Fibroblast of mammary gland (primary cell): Measurements from ENCODE around the gene SSRP1.

ENCODE experiments used
- DNase-seq: peaks from one replicate; pipeline ENCODE4 v3.0.0-alpha.2; 2010; ENCODE audit warnings: low read depth
- H3K4me3 ChIP-seq: 2 replicates; pipeline ENCODE4 v1.5.1; 2011; ENCODE audit warnings: low read depth, mild to moderate bottlenecking, low read length, moderate library complexity; ENCODE audit not compliant: control insufficient read depth
- CTCF ChIP-seq: conservative IDR thresholded peaks from 2 replicates; pipeline ENCODE4 v1.5.1; 2011; ENCODE audit warnings: low read depth, low read length, inconsistent platforms; ENCODE audit not compliant: control insufficient read depth, insufficient read depth

SSRP1 gene

DNA sequence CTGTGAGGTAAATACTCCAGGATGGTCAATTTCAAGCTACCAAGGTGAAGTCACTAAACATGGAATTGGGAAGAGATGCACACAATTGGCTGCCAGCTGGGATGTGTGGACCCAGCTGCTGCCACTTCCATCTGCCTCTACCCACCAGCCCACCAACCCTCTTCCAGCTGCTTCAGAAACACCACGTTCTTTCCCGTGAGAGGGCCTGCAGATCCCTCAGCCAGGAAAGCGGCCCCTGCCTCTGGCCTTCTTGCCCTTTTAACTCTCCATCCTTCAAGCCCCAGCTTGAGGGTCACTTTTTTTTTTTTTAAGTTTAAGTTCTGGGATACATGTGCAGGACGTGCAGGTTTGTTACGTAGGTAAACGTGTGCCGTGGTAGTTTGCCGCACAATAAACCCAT is 25.3 kb upstream of the SSRP1 start:
- H3K4me3 ChIP-seq, result no peak overlapping the region
- DNase-seq, result no peak
- TF ChIP-seq CTCF, result no peak

- no peak overlapping the region for H3K4me3 ChIP-seq
- DNase-seq, result no peak
- no peak for TF ChIP-seq CTCF
Measured at GRCh38 chr11:57359896-57360690, 24.4 kb upstream of the SSRP1 start.

- no peak for DNase-seq
- no peak for TF ChIP-seq CTCF
- no peak overlapping the region for H3K4me3 ChIP-seq
Measured at GRCh38 chr11:57359396-57359795, 23.7 kb upstream of the SSRP1 start.

DNA sequence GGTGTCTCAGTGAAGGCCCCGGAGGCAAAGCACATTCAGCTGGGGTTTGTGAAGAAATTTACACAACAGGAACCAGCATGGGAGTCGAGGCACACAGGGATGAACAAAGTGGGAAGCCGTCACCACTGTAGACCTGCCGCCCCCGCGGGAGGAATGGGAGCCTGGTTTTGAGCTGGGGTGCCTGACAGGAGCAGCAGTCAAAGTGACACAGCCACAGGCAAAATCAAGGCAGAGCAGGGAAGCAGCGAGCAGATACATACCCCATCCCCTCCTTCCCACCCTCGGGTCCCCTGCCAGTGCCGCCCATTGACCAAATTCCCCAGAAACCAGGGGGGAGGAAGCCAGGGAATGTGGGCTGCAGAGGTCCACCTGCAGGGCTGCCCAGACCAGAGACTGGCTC is 23.3 kb upstream of the SSRP1 start:
- DNase-seq, result no peak
- TF ChIP-seq CTCF, result no peak
- H3K4me3 ChIP-seq, result no peak overlapping the region

DNA sequence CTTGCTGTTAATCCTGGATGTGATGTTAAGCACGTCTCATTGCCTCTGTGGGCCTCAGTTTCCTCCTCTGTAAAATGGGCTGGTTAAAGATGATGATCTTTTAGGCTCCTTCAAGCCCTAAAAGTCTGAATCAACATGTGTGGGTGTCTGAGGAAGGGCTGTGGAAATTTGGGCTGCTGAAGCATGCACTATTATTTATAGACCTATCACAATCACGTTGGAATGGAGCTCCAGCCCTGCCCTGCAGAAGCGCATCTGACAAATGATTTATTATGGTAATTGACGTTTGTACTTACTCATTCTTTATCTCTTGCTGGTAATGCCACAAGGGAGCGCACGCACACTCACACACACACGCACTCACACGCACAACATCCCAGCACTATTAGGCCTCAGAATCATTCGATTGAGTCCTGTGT is 22.9 kb upstream of the SSRP1 start:
- H3K4me3 ChIP-seq, result no peak overlapping the region
- TF ChIP-seq CTCF, result no peak
- DNase-seq, result peak; percentile 23

DNA sequence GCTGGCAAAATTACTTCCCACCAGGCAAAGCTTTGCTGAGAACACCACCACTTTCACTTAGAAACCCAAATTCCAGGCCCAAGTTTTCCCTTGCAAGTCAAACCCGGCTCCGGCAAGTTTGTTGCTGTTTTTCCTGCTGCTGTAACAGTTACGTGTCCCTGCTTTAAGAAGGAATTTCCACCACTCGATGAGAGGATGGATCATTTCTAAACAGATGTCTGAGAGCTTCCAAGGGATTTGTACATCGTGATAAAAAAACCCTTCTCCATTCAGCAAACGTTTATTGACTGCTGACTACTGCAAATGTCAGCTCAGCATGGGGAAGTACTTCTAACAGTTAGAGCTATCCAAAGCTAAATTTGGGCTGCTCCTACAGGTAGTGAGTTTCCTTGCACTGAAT is 22.2 kb upstream of the SSRP1 start:
- no peak overlapping the region for H3K4me3 ChIP-seq
- peak; percentile 26 for DNase-seq
- no peak for TF ChIP-seq CTCF

DNA sequence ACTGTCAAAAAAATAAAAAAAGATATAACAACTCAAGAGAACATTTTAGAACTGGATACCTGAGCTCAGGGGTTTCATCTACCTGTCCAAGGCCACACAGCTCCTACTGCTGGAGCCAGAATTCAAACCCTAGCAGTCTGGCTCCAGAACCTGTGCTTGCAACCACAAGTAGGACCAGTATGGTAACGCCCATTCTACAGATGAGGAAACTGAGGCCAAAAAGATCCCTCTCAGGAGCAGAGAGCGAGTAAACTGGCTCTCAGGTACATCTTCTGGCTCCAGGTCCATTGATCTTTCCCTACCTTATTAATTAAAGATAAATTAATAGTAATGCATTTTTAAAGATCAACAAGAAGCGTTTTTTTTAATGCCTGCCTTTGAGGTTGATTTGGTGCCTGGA is 21.6 kb upstream of the SSRP1 start:
- H3K4me3 ChIP-seq, result no peak overlapping the region
- TF ChIP-seq CTCF, result no peak
- no peak for DNase-seq
